K562 (cell line): ENCODE data around the gene DNAH17. TPM values are rescaled to one million over a fixed set of nuclear protein-coding genes. Genes with fewer than 3 reads are reported as not detected.

Experiments used
- ATAC-seq: fragments of 200-7000 bp; cut with Tn5 transposase; 3 replicates; pipeline ENCODE4 v1.9.1; 2020; ENCODE audit warnings: moderate library complexity
- BruUV-seq: library from RNA; stranded (reverse); fragments of 400-500 nt; replicated peaks from 2 replicates; lab custom pipeline; 2021; lab: Mats Ljungman, UMichigan
- CTCF ChIA-PET: fragments of 300-600 bp; formaldehyde crosslinking; extraction: SDS; loops from one replicate; lab custom pipeline; 2021; ENCODE audit warnings: low intra/inter-chr PET ratio; lab: Yijun Ruan, JAX
- POLR2A ChIA-PET: fragments of 300-600, 350-650 bp; sonication (Branson Sonifier 250); formaldehyde crosslinking; extraction: SDS; loops from one replicate; lab custom pipeline; 2021; ENCODE audit warnings: antibody characterized with exemption, inconsistent platforms; lab: Yijun Ruan, JAX
- DNase-seq, 4 experiments: peaks; one replicate each; pipeline versions ENCODE4 v3.0.0 to v3.0.0-alpha.2; 2011 to 2018; ENCODE audit warnings: low spot score in 3 of 4, mixed read lengths in 3 of 4; ENCODE audit errors: extremely low read depth in 1 of 4
- FAIRE-seq: peaks from 2 replicates; lab custom pipeline; 2011; peaks lifted over from hg19 to GRCh38; lab: Jason Lieb, UNC
- H2AFZ ChIP-seq: 2 replicates; pipeline ENCODE4 v1.6.0; 2011; ENCODE audit warnings: low read depth, low read length, control low read depth, inconsistent platforms
- H3K27ac ChIP-seq: fragments of 200-600 bp; 3 replicates; pipeline ENCODE4 v1.8.0; 2011; ENCODE audit warnings: low read depth, mild to moderate bottlenecking, control low read depth, inconsistent platforms, low read length, moderate library complexity, mixed read lengths; ENCODE audit errors: extremely low read depth
- H3K27me3 ChIP-seq, 2 experiments: fragments of 300-600 bp in 1 of 2; 2 replicates in 1 of 2; 3 replicates in 1 of 2; pipeline versions ENCODE4 v1.6.0 to v1.8.0; 2011; ENCODE audit warnings: inconsistent platforms in 2 of 2, low read length in 2 of 2, mild to moderate bottlenecking in 1 of 2, mixed read lengths in 1 of 2, moderate library complexity in 1 of 2; ENCODE audit not compliant: control insufficient read depth in 2 of 2, insufficient read depth in 2 of 2
- H3K36me3 ChIP-seq: fragments of 300-600 bp; 3 replicates; pipeline ENCODE4 v1.8.0; 2011; ENCODE audit warnings: mild to moderate bottlenecking, low read length, inconsistent platforms; ENCODE audit not compliant: control insufficient read depth, insufficient read depth
- H3K4me1 ChIP-seq, 2 experiments: fragments of 200-600 bp in 1 of 2; replicated peaks in 1 of 2; 2 replicates in 1 of 2; 3 replicates in 1 of 2; pipeline versions ENCODE4 v1.5.1 to v1.8.0; 2011; ENCODE audit warnings: inconsistent platforms in 2 of 2, low read length in 2 of 2, mild to moderate bottlenecking in 1 of 2, mixed read lengths in 1 of 2, moderate library complexity in 1 of 2; ENCODE audit not compliant: control insufficient read depth in 2 of 2, insufficient read depth in 2 of 2
- H3K4me2 ChIP-seq: 2 replicates; pipeline ENCODE4 v1.6.1; 2011; ENCODE audit warnings: low read length, control low read depth, inconsistent platforms, mixed read lengths; ENCODE audit not compliant: insufficient read depth
- H3K4me3 ChIP-seq: fragments of 200-600 bp; sonication (generic), shearing (Covaris generic); 2 replicates; pipeline ENCODE4 v1.5.1; 2016; ENCODE audit warnings: control low read depth, inconsistent platforms
- H3K79me2 ChIP-seq: fragments of 200-600 bp; 3 replicates; pipeline ENCODE4 v1.8.0; 2011; ENCODE audit warnings: low read length, inconsistent platforms; ENCODE audit not compliant: control insufficient read depth, insufficient read depth
- H3K9ac ChIP-seq, 2 experiments: 2 replicates each; pipeline versions ENCODE4 v1.6.0 to v1.6.1; 2011; ENCODE audit warnings: low read depth in 2 of 2, low read length in 2 of 2, control low read depth in 1 of 2, inconsistent platforms in 1 of 2, mild to moderate bottlenecking in 1 of 2, mixed read lengths in 1 of 2; ENCODE audit not compliant: insufficient read depth in 1 of 2
- H3K9me1 ChIP-seq: one replicate; pipeline ENCODE4 v1.6.0; 2011; ENCODE audit warnings: inconsistent platforms, mild to moderate bottlenecking, low read length, moderate library complexity; ENCODE audit not compliant: control insufficient read depth, insufficient read depth
- H3K9me3 ChIP-seq: replicated peaks from 2 replicates; pipeline ENCODE4 v1.5.1; 2011; ENCODE audit warnings: low read depth, low read length, inconsistent platforms; ENCODE audit not compliant: control insufficient read depth, insufficient read depth
- H4K20me1 ChIP-seq: replicated peaks from 2 replicates; pipeline ENCODE4 v1.6.1; 2011; ENCODE audit warnings: low read length, inconsistent platforms, mixed read lengths; ENCODE audit not compliant: control insufficient read depth, insufficient read depth
- CEBPG ChIP-seq, 3 experiments: fragments of 200-800 bp in 1 of 3; sonication (Bioruptor generic) in 1 of 3; sonication (generic) in 1 of 3; formaldehyde crosslinking in 1 of 3; IDR thresholded peaks in 2 of 3; conservative IDR thresholded peaks in 1 of 3; 2 replicates each; pipeline versions ENCODE4 v1.6.1 to v1.8.0; 2016 to 2022; ENCODE audit warnings: missing compliant biosample characterization in 2 of 3, missing genetic modification characterization in 2 of 3, mild to moderate bottlenecking in 1 of 3, missing genetic modification reagents in 1 of 3
- FOXK2 ChIP-seq, 2 experiments: fragments of 450-650 bp; IDR thresholded peaks in 1 of 2; conservative IDR thresholded peaks in 1 of 2; 2 replicates each; pipeline ENCODE4 v1.6.1; 2016; ENCODE audit warnings: low read depth in 2 of 2, mild to moderate bottlenecking in 1 of 2
- ZBTB11 ChIP-seq, 3 experiments: fragments of 200-800 bp in 1 of 3; fragments of 250-450 bp in 1 of 3; fragments of 450-650 bp in 1 of 3; sonication (Bioruptor Pico) in 1 of 3; sonication (Bioruptor generic) in 1 of 3; formaldehyde crosslinking in 1 of 3; IDR thresholded peaks; 2 replicates each; pipeline versions ENCODE4 v1.6.1 to v1.8.0; 2016 to 2022; ENCODE audit warnings: mild to moderate bottlenecking in 2 of 3, missing genetic modification characterization in 2 of 3, missing compliant biosample characterization in 1 of 3, moderate library complexity in 1 of 3
- ZNF184 ChIP-seq: sonication (generic); formaldehyde crosslinking; IDR thresholded peaks from 2 replicates; pipeline ENCODE4 v1.5.0; 2020; ENCODE audit warnings: missing genetic modification reagents
- ZNF232 ChIP-seq: sonication (generic); formaldehyde crosslinking; IDR thresholded peaks from 2 replicates; pipeline ENCODE4 v1.8.0; 2022; ENCODE audit warnings: mild to moderate bottlenecking, missing genetic modification reagents
- WGBS: fragments of 100-300 bp; shearing (Covaris generic); methylation state at CpG from one replicate; pipeline ENCODE4 v1.1.6; 2016; ENCODE audit warnings: low coverage, mixed read lengths; ENCODE audit not compliant: insufficient coverage; ENCODE audit errors: missing lambda C conversion rate; 5-methylcytosine and 5-hydroxymethylcytosine counted together
- in situ Hi-C: fragments of 300-500 bp; cut with MboI; formaldehyde crosslinking; loops from 4 replicates; pipeline ENCODE4 v1.15.0; 2018; ENCODE audit warnings: inconsistent platforms, mixed read lengths
- intact Hi-C: fragments of 100-400 bp; cut with micrococcal nuclease; formaldehyde crosslinking; loops from 2 replicates; pipeline ENCODE4 v1.14.2; 2022
- polyA plus RNA-seq, 8 experiments: library from polyadenylated mRNA; depleted of rRNA in 4 of 8; stranded (reverse) in 5 of 8; unstranded in 3 of 8; fragments of >200 nt; fragmentation: Nextera tagmentation in 2 of 8; fragmentation: Illumina TruSeq in 1 of 8; extraction: Ambion mirVana in 2 of 8; extraction: Trizol in 1 of 8; gene quantifications; 2 replicates each; pipeline versions ENCODE4 v1.2.1 to v1.2.3, GENCODE V29; 2011 to 2014; ENCODE audit warnings: inconsistent platforms in 1 of 8, missing spikeins in 1 of 8
- total RNA-seq, 7 experiments: library from RNA; depleted of rRNA in 6 of 7; stranded (reverse); fragments of >200 nt in 6 of 7; fragmentation: Illumina TruSeq in 2 of 7; extraction: Trizol in 2 of 7; gene quantifications; 2 replicates each; pipeline versions ENCODE4 v1.2.1 to v1.2.3, GENCODE V29; 2011 to 2021; ENCODE audit warnings: low replicate concordance in 1 of 7

Gene DNAH17
- total and polyA plus RNA-seq, 9 of the 15 experiments (the other 6 are each of a cell fraction or from before 2014, with no cell fraction given), result under 0.01 to 0.06 (median 0.03) TPM; not detected in 5

GRCh38 chr17:78379131-78379491, 198.1 kb downstream of the DNAH17 start:
- intact Hi-C loops, result no loop called here
- WGBS, result under 1% methylated on average over 7 of the region's 7 CpGs
- TF ChIP-seq FOXK2 (conservative IDR thresholded peaks at IDR 0.05 in 1 of 2, IDR thresholded peaks at IDR 0.05 in 1 of 2; ENCODE audit: low read depth in 2 of 2) (no peak), ZBTB11 (CRISPR knock-in tag; IDR thresholded peaks at IDR 0.05) (peak in 1 of 3 experiments; percentile 3; a peak in 1 of 6 replicates), ZNF232 (CRISPR knock-in tag) (0 out of 2 replicates have a peak, but pooled peaks have one; percentile 11), ZNF184 (CRISPR knock-in tag) (no peak), CEBPG (CRISPR knock-in tag; IDR thresholded peaks at IDR 0.05) (0 out of 2 replicates have a peak, but pooled peaks have one; percentile 51), CEBPG (tag; conservative IDR thresholded peaks at IDR 0.05 in 1 of 2, IDR thresholded peaks at IDR 0.05 in 1 of 2) (peak in 1 of 2 experiments; percentile 50; a peak in 1 of 4 replicates)
- Histone ChIP-seq H2AFZ (peak overlapping the region; percentile 98; the same call in 1 of the 2 replicates), H3K9me1 (peaks cover 7% of the 10 kb centered on the region), H3K9me3 (no peaks in the 10 kb centered on the region), H3K27me3 (peaks cover 0 to 6% of the 10 kb centered on the region in 2 experiments; a peak in 2 of 5 replicates), H3K4me1 (peaks cover 27 to 31% of the 10 kb centered on the region in 2 experiments), H3K79me2 (peaks cover 55% of the 10 kb centered on the region), H3K4me3 (peak overlapping the region; percentile 92), H4K20me1 (peaks cover 21% of the 10 kb centered on the region), H3K4me2 (peak overlapping the region; percentile 94), H3K27ac (peak overlapping the region; percentile 75; the same call in 2 of the 3 replicates), H3K9ac (peak overlapping the region; percentile 81 to 97), H3K36me3 (peaks cover 23% of the 10 kb centered on the region; the same call in 2 of the 3 replicates)
- CTCF ChIA-PET, result no interaction called here
- in situ Hi-C loops, result no loop called here
- no TSS peak for BruUV-seq
- no peak for DNase-seq
- no peak for ATAC-seq
- no peak for FAIRE-seq
- POLR2A ChIA-PET, result interaction anchor here (1.0 kb wide), 1 partner anchor 9 kb away, joined by 3 read pairs; no protein-coding TSS in a partner anchor
